ENCODE data around the gene ADD2. TPM values are rescaled to one million over a fixed set of nuclear protein-coding genes. Genes with fewer than 3 reads are reported as not detected.
"Not testable (repeated sequence)": the region's sequence is repeated elsewhere in the genome, so short reads cannot be mapped to it uniquely, and the experiment has no call there.

The ADD2 gene
- total RNA-seq, 1 donor from 2014 or later, result 2.6 TPM

DNA sequence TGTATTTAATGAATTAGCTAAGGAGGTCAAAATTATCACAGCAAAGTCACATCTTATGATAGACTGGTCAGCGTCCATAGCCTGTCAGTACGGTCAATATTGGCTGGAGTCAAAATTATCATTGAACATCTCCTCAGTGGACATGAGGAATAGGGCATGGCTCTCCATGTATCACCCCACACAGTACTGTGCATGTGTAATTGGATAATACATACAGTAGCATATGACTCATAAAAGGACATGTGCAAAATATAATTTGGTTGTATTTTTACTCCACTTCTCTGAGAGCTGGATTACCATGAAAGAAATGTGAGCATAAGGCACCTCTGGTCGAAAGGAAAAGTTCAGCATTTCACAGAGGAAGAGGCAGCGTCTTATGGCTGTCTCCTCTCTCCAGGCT lies 24.9 kb downstream of the ADD2 start:
- Histone ChIP-seq H3K27ac (ENCODE audit: low read depth, low read length) (no peak overlapping the region), H3K9ac (ENCODE audit: low read depth in 1 of 3, low read length in 3 of 3) (no peak overlapping the region), H3K9me3 (ENCODE audit: control insufficient read depth in 3 of 3, low read length in 3 of 3) (peaks cover 0 to 2% (median 0%) of the 10 kb centered on the region in 3 donors), H3K27me3 (ENCODE audit: control insufficient read depth in 3 of 3, insufficient read depth in 3 of 3, low read length in 3 of 3) (peaks cover 0 to 3% (median 3%) of the 10 kb centered on the region in 3 donors), H3K36me3 (ENCODE audit: control insufficient read depth in 3 of 3, insufficient read depth in 3 of 3, low read length in 3 of 3) (no peaks in the 10 kb centered on the region), H3K4me1 (ENCODE audit: control insufficient read depth in 3 of 3, insufficient read depth in 3 of 3, low read length in 3 of 3) (no peaks in the 10 kb centered on the region), H3K4me3 (ENCODE audit: low read length in 3 of 3) (no peak overlapping the region)

DNA sequence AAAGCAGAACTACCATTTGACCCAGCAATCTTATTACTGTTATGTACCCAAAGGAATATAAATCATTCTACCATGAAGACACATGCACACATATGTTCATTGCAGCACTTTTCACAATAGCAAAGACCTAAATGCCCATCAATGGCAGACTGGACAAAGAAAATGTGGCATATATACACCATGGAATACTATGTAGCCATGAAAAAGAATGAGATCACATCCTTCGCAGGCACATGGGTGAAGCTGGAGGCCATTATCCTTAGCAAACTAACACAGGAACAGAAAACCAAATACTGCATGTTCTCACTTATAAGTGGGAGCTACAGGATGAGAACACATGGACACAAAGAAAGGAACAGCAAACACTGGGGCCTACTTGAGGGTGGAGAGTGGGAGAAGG lies 28.5 kb downstream of the ADD2 start:
- H3K4me3 ChIP-seq (ENCODE audit: low read length in 3 of 3); H3K9ac ChIP-seq (ENCODE audit: low read depth in 1 of 3, low read length in 3 of 3); H3K27me3 ChIP-seq (ENCODE audit: control insufficient read depth in 3 of 3, insufficient read depth in 3 of 3, low read length in 3 of 3); H3K36me3 ChIP-seq (ENCODE audit: control insufficient read depth in 3 of 3, insufficient read depth in 3 of 3, low read length in 3 of 3); H3K4me1 ChIP-seq (ENCODE audit: control insufficient read depth in 3 of 3, insufficient read depth in 3 of 3, low read length in 3 of 3); H3K9me3 ChIP-seq (ENCODE audit: control insufficient read depth in 3 of 3, low read length in 3 of 3); H3K27ac ChIP-seq (ENCODE audit: low read depth, low read length): not testable (repeated sequence)

GRCh38 chr2:70738159-70738558 lies 29.8 kb downstream of the ADD2 start:
- Histone ChIP-seq H3K27me3 (ENCODE audit: control insufficient read depth in 3 of 3, insufficient read depth in 3 of 3, low read length in 3 of 3) (peaks cover 3 to 12% (median 10%) of the 10 kb centered on the region in 3 donors), H3K9ac (ENCODE audit: low read depth in 1 of 3, low read length in 3 of 3) (no peak overlapping the region), H3K4me1 (ENCODE audit: control insufficient read depth in 3 of 3, insufficient read depth in 3 of 3, low read length in 3 of 3) (no peaks in the 10 kb centered on the region), H3K4me3 (ENCODE audit: low read length in 3 of 3) (no peak overlapping the region), H3K36me3 (ENCODE audit: control insufficient read depth in 3 of 3, insufficient read depth in 3 of 3, low read length in 3 of 3) (no peaks in the 10 kb centered on the region), H3K27ac (ENCODE audit: low read depth, low read length) (no peak overlapping the region), H3K9me3 (ENCODE audit: control insufficient read depth in 3 of 3, low read length in 3 of 3) (no peaks in the 10 kb centered on the region)

GRCh38 chr2:70735071-70735470 lies 32.9 kb downstream of the ADD2 start:
- H3K36me3 ChIP-seq (ENCODE audit: control insufficient read depth in 3 of 3, insufficient read depth in 3 of 3, low read length in 3 of 3), result no peaks in the 10 kb centered on the region
- H3K27me3 ChIP-seq (ENCODE audit: control insufficient read depth in 3 of 3, insufficient read depth in 3 of 3, low read length in 3 of 3), result peaks cover 3 to 12% (median 10%) of the 10 kb centered on the region in 3 donors
- no peaks in the 10 kb centered on the region for H3K9me3 ChIP-seq (ENCODE audit: control insufficient read depth in 3 of 3, low read length in 3 of 3)
- H3K27ac ChIP-seq (ENCODE audit: low read depth, low read length), result no peak overlapping the region
- no peaks in the 10 kb centered on the region for H3K4me1 ChIP-seq (ENCODE audit: control insufficient read depth in 3 of 3, insufficient read depth in 3 of 3, low read length in 3 of 3)
- no peak overlapping the region for H3K4me3 ChIP-seq (ENCODE audit: low read length in 3 of 3)
- H3K9ac ChIP-seq (ENCODE audit: low read depth in 1 of 3, low read length in 3 of 3), result no peak overlapping the region

- Histone ChIP-seq H3K9ac (ENCODE audit: low read depth in 1 of 3, low read length in 3 of 3) (no peak overlapping the region), H3K4me1 (ENCODE audit: control insufficient read depth in 3 of 3, insufficient read depth in 3 of 3, low read length in 3 of 3) (no peaks in the 10 kb centered on the region), H3K27ac (ENCODE audit: low read depth, low read length) (no peak overlapping the region), H3K4me3 (ENCODE audit: low read length in 3 of 3) (no peak overlapping the region), H3K9me3 (ENCODE audit: control insufficient read depth in 3 of 3, low read length in 3 of 3) (no peaks in the 10 kb centered on the region), H3K27me3 (ENCODE audit: control insufficient read depth in 3 of 3, insufficient read depth in 3 of 3, low read length in 3 of 3) (peaks cover 3 to 12% (median 10%) of the 10 kb centered on the region in 3 donors), H3K36me3 (ENCODE audit: control insufficient read depth in 3 of 3, insufficient read depth in 3 of 3, low read length in 3 of 3) (no peaks in the 10 kb centered on the region)
Observed at GRCh38 chr2:70733646-70734180, 34.3 kb downstream of the ADD2 start.

DNA sequence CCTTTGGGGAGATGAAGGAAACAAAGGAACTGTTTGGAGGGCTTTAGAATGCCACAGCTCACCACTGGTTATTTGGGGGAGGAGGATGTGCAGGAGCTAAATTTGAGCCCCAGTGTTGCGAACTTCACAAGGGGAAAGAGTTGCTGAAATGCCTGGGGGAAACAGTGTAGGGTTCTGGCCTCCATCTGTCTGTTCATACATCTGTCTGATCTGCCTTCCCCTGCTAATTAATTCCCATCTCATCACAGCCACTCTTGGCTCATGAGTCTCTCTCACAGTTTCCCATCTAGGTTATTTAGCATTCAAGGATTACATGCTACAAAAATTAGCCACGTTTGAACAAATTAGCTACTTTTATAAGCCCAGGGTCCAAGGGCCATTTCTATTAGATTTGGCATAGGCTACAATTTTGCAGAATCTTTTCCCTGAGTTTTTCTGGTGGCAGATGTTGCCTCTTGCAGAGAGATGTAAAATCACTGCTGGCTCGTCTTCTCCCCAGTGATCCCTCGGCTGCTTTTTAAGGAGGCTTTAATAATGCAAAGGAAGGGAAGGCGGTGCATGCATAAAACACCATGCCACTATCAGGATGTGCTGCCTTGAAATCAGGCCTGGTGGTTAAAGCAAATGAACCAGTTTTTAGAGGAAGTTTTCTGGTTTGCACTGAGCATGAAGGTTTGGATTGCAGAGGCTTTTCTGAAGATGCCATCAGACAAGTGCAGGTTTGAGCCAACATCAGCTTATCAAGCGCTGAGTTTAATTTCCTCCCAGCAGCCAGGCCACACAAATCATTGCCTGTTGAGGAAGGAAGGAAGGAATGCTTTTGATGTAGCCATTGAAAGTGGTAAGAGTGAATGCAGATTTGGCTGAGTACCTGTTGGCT lies 35.0 kb downstream of the ADD2 start:
- no peaks in the 10 kb centered on the region for H3K36me3 ChIP-seq (ENCODE audit: control insufficient read depth in 3 of 3, insufficient read depth in 3 of 3, low read length in 3 of 3)
- H3K27ac ChIP-seq (ENCODE audit: low read depth, low read length), result no peak overlapping the region
- no peak overlapping the region for H3K4me3 ChIP-seq (ENCODE audit: low read length in 3 of 3)
- no peaks in the 10 kb centered on the region for H3K4me1 ChIP-seq (ENCODE audit: control insufficient read depth in 3 of 3, insufficient read depth in 3 of 3, low read length in 3 of 3)
- H3K9ac ChIP-seq (ENCODE audit: low read depth in 1 of 3, low read length in 3 of 3), result no peak overlapping the region
- H3K27me3 ChIP-seq (ENCODE audit: control insufficient read depth in 3 of 3, insufficient read depth in 3 of 3, low read length in 3 of 3), result peaks cover 3 to 12% (median 10%) of the 10 kb centered on the region in 3 donors
- no peaks in the 10 kb centered on the region for H3K9me3 ChIP-seq (ENCODE audit: control insufficient read depth in 3 of 3, low read length in 3 of 3)

- Histone ChIP-seq H3K9me3 (ENCODE audit: control insufficient read depth in 3 of 3, low read length in 3 of 3) (no peaks in the 10 kb centered on the region), H3K27me3 (ENCODE audit: control insufficient read depth in 3 of 3, insufficient read depth in 3 of 3, low read length in 3 of 3) (peaks cover 3 to 12% (median 8%) of the 10 kb centered on the region in 3 donors), H3K4me3 (ENCODE audit: low read length in 3 of 3) (no peak overlapping the region), H3K36me3 (ENCODE audit: control insufficient read depth in 3 of 3, insufficient read depth in 3 of 3, low read length in 3 of 3) (no peaks in the 10 kb centered on the region), H3K4me1 (ENCODE audit: control insufficient read depth in 3 of 3, insufficient read depth in 3 of 3, low read length in 3 of 3) (no peaks in the 10 kb centered on the region), H3K27ac (ENCODE audit: low read depth, low read length) (no peak overlapping the region), H3K9ac (ENCODE audit: low read depth in 1 of 3, low read length in 3 of 3) (no peak overlapping the region)
Observed at GRCh38 chr2:70730730-70731129, 37.3 kb downstream of the ADD2 start.

- Histone ChIP-seq H3K9ac (ENCODE audit: low read depth in 1 of 3, low read length in 3 of 3) (no peak overlapping the region), H3K9me3 (ENCODE audit: control insufficient read depth in 3 of 3, low read length in 3 of 3) (no peaks in the 10 kb centered on the region), H3K27ac (ENCODE audit: low read depth, low read length) (no peak overlapping the region), H3K36me3 (ENCODE audit: control insufficient read depth in 3 of 3, insufficient read depth in 3 of 3, low read length in 3 of 3) (no peaks in the 10 kb centered on the region), H3K4me1 (ENCODE audit: control insufficient read depth in 3 of 3, insufficient read depth in 3 of 3, low read length in 3 of 3) (no peaks in the 10 kb centered on the region), H3K27me3 (ENCODE audit: control insufficient read depth in 3 of 3, insufficient read depth in 3 of 3, low read length in 3 of 3) (peaks cover 3 to 11% (median 8%) of the 10 kb centered on the region in 3 donors), H3K4me3 (ENCODE audit: low read length in 3 of 3) (no peak overlapping the region)
Observed at GRCh38 chr2:70729647-70730046, 38.4 kb downstream of the ADD2 start.

DNA sequence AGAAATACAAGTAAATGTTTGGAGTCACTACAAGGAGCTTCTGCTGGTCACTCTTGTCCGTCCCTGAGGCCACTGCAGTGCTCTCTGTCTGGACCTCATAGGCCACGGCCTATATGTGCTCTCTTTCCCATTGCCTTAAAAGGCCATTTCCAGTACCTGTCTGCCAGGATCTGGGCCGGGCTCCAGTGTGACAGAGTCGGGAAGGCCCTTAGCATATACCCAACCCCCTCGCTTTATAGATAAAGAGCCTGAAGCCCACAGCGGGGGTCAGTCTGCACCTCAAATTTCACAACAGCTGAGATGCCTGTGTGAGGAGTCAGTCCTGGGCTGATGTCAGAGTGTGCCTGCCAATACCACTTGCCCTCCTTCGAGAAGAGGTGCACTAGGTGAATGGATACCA lies 39.9 kb downstream of the ADD2 start:
- Histone ChIP-seq H3K27me3 (ENCODE audit: control insufficient read depth in 3 of 3, insufficient read depth in 3 of 3, low read length in 3 of 3) (peaks cover 0 to 5% (median 0%) of the 10 kb centered on the region in 3 donors), H3K36me3 (ENCODE audit: control insufficient read depth in 3 of 3, insufficient read depth in 3 of 3, low read length in 3 of 3) (no peaks in the 10 kb centered on the region), H3K9ac (ENCODE audit: low read depth in 1 of 3, low read length in 3 of 3) (no peak overlapping the region), H3K9me3 (ENCODE audit: control insufficient read depth in 3 of 3, low read length in 3 of 3) (no peaks in the 10 kb centered on the region), H3K27ac (ENCODE audit: low read depth, low read length) (no peak overlapping the region), H3K4me1 (ENCODE audit: control insufficient read depth in 3 of 3, insufficient read depth in 3 of 3, low read length in 3 of 3) (no peaks in the 10 kb centered on the region), H3K4me3 (ENCODE audit: low read length in 3 of 3) (no peak overlapping the region)

DNA sequence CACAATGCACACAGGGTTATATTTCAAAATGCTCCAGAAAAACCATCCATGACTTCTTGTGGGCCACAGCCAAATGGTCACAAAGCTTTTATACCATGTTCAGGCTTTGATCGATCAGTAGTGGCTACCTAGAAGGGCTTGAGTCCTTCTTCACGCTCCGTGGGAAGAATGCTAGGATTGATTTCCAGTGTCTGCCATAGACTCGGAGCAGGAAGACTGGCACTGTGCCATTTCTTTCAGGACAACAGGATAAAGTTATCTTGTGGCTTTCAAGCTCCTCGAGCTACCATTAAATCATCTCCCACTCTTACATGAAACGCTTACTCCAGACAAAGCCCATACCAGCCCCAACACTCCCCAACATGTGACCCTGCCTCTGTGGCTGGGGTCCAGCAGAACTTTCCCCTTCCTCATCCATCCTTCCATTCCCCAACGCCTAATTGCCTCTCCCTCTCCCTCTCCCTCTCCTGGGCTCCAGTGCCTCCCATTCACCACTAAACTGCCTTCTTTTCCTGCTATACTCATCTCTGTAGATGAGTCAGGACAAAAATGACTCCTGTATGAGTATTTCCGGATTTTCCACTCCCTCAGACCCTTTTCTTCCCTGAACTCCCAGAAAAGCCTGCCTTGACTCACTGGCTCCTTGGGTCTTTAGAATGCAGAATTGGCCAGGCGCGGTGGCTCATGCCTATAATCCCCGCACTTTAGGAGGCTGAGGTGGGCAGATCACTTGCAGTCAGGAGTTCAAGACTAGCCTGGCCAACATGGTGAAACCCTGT lies 40.9 kb downstream of the ADD2 start:
- H3K27ac ChIP-seq (ENCODE audit: low read depth, low read length), result no peak overlapping the region
- H3K4me3 ChIP-seq (ENCODE audit: low read length in 3 of 3), result no peak overlapping the region
- no peak overlapping the region for H3K9ac ChIP-seq (ENCODE audit: low read depth in 1 of 3, low read length in 3 of 3)
- H3K9me3 ChIP-seq (ENCODE audit: control insufficient read depth in 3 of 3, low read length in 3 of 3), result no peaks in the 10 kb centered on the region
- no peaks in the 10 kb centered on the region for H3K4me1 ChIP-seq (ENCODE audit: control insufficient read depth in 3 of 3, insufficient read depth in 3 of 3, low read length in 3 of 3)
- no peaks in the 10 kb centered on the region for H3K36me3 ChIP-seq (ENCODE audit: control insufficient read depth in 3 of 3, insufficient read depth in 3 of 3, low read length in 3 of 3)
- H3K27me3 ChIP-seq (ENCODE audit: control insufficient read depth in 3 of 3, insufficient read depth in 3 of 3, low read length in 3 of 3), result peaks cover 0 to 5% (median 0%) of the 10 kb centered on the region in 3 donors
